Midbrain (tissue), 1 donor: ENCODE results near the gene WDR7.

ENCODE experiments used
- DNase-seq: peaks from one replicate; lab custom pipeline; 2025; lab: John Stamatoyannopoulos, UW

The WDR7 gene

GRCh38 chr18:56722518-56722917, 71.4 kb downstream of the WDR7 start:
- DNase-seq: no peak

- no peak for DNase-seq
These were observed 71.9 kb downstream of the WDR7 start for GRCh38 chr18:56723068-56723467.

- no peak for DNase-seq
These were observed 72.5 kb downstream of the WDR7 start for GRCh38 chr18:56723706-56724105.

- no peak for DNase-seq
These were observed 75.7 kb downstream of the WDR7 start for GRCh38 chr18:56726906-56727305.

- DNase-seq: no peak
These were observed 76.2 kb downstream of the WDR7 start for GRCh38 chr18:56727399-56727798.

- no peak for DNase-seq
These were observed 77.6 kb downstream of the WDR7 start for GRCh38 chr18:56728741-56729140.

- no peak for DNase-seq
These were observed 87.0 kb downstream of the WDR7 start for GRCh38 chr18:56738184-56738583.

- no peak for DNase-seq
These were observed 88.6 kb downstream of the WDR7 start for GRCh38 chr18:56739731-56740130.

- no peak for DNase-seq
These were observed 89.5 kb downstream of the WDR7 start for GRCh38 chr18:56740645-56741044.

GRCh38 chr18:56741685-56742084, 90.5 kb downstream of the WDR7 start:
- no peak for DNase-seq

- no peak for DNase-seq
These were observed 92.0 kb downstream of the WDR7 start for GRCh38 chr18:56743115-56743514.

- DNase-seq: no peak
These were observed 96.0 kb downstream of the WDR7 start for GRCh38 chr18:56747032-56747658.

GRCh38 chr18:56747857-56748256, 96.7 kb downstream of the WDR7 start:
- no peak for DNase-seq

- peak; percentile 69 for DNase-seq
These were observed 97.6 kb downstream of the WDR7 start for GRCh38 chr18:56748698-56749268.

GRCh38 chr18:56756966-56757365, 105.8 kb downstream of the WDR7 start:
- DNase-seq: no peak

- no peak for DNase-seq
These were observed 118.9 kb downstream of the WDR7 start for GRCh38 chr18:56770097-56770496.

- DNase-seq: no peak
These were observed 119.7 kb downstream of the WDR7 start for GRCh38 chr18:56770873-56771272.

- no peak for DNase-seq
These were observed 124.5 kb downstream of the WDR7 start for GRCh38 chr18:56775701-56776100.

- no peak for DNase-seq
These were observed 136.2 kb downstream of the WDR7 start for GRCh38 chr18:56787390-56787789.

- DNase-seq: no peak
These were observed 138.1 kb downstream of the WDR7 start for GRCh38 chr18:56789004-56789888.

- no peak for DNase-seq
These were observed 138.7 kb downstream of the WDR7 start for GRCh38 chr18:56789889-56790180.

- no peak for DNase-seq
These were observed 144.2 kb downstream of the WDR7 start for GRCh38 chr18:56795381-56795780.

GRCh38 chr18:56799756-56800155, 148.6 kb downstream of the WDR7 start:
- no peak for DNase-seq
